ENCODE results near the gene STH. TPM values are rescaled to one million over a fixed set of nuclear protein-coding genes. Genes with fewer than 3 reads are reported as not detected.

Gene STH
- total RNA-seq, 1 experiment from 2014 or later, result not detected

- H3K27me3 ChIP-seq (ENCODE audit: control insufficient read depth, insufficient read depth, low read length), result no peaks in the 10 kb centered on the region
- POLR2A ChIA-PET, result no interaction called here
- no TSS peak for BruUV-seq (replicated peaks)
Observed at GRCh38 chr17:45980855-45981254, 18.2 kb upstream of the STH start.

GRCh38 chr17:45981306-45981705, 17.7 kb upstream of the STH start:
- no peak overlapping the region for H3K27ac ChIP-seq (ENCODE audit: low read length)
- H3K4me1 ChIP-seq (ENCODE audit: control insufficient read depth, insufficient read depth, low read length), result no peaks in the 10 kb centered on the region
- TF ChIP-seq CTCF (IDR thresholded peaks at IDR 0.05), result no peak
- TF ChIP-seq TCF7L2 (IDR thresholded peaks at IDR 0.05; ENCODE audit: low read depth, low read length), result no peak
- TF ChIP-seq POLR2AphosphoS5 (IDR thresholded peaks at IDR 0.05; ENCODE audit: low read depth, low read length), result no peak
- TF ChIP-seq REST (IDR thresholded peaks at IDR 0.05; ENCODE audit: insufficient read depth in 1 of 2, low read depth in 2 of 2, low read length in 1 of 2), result no peak
- TF ChIP-seq SIN3A (IDR thresholded peaks at IDR 0.05; ENCODE audit: borderline replicate concordance, insufficient read depth, low read depth, low read length), result no peak
- BruUV-seq (replicated peaks), result no TSS peak
- in situ Hi-C loops (cut with HindIII; ENCODE audit: low pct_unique_long_range_greater_than_20kb, low sequenced_read_pairs) (no loop called here), intact Hi-C loops (cut with micrococcal nuclease; ENCODE audit: unreplicated experiment) (no loop called here)
- no peaks in the 10 kb centered on the region for H3K9me3 ChIP-seq (ENCODE audit: control insufficient read depth, insufficient read depth, low read depth, low read length)
- H3K27me3 ChIP-seq (ENCODE audit: control insufficient read depth, insufficient read depth, low read length), result no peaks in the 10 kb centered on the region
- H3K4me3 ChIP-seq (ENCODE audit: low read depth in 2 of 2, low read length in 2 of 2), result no peak overlapping the region
- POLR2A ChIA-PET, result no interaction called here
- no peaks in the 10 kb centered on the region for H3K36me3 ChIP-seq (ENCODE audit: control insufficient read depth, insufficient read depth, low read length)
- ATAC-seq (no peak), DNase-seq (ENCODE audit: low read depth, low spot score) (no peak)
- CTCF ChIA-PET, result no interaction called here

More at GRCh38 chr17:45980855-45981254, 18.2 kb upstream of the STH start:
- intact Hi-C loops (cut with micrococcal nuclease; ENCODE audit: unreplicated experiment), result no loop called here
- DNase-seq (ENCODE audit: low read depth, low spot score), result no peak
- CTCF ChIA-PET, result no interaction called here
- TF ChIP-seq SIN3A (IDR thresholded peaks at IDR 0.05; ENCODE audit: borderline replicate concordance, insufficient read depth, low read depth, low read length), result no peak
- in situ Hi-C loops (cut with HindIII; ENCODE audit: low pct_unique_long_range_greater_than_20kb, low sequenced_read_pairs), result no loop called here
- Histone ChIP-seq H3K4me1 (ENCODE audit: control insufficient read depth, insufficient read depth, low read length) (no peaks in the 10 kb centered on the region), H3K27ac (ENCODE audit: low read length) (no peak overlapping the region), H3K4me3 (ENCODE audit: low read depth in 2 of 2, low read length in 2 of 2) (no peak overlapping the region), H3K36me3 (ENCODE audit: control insufficient read depth, insufficient read depth, low read length) (no peaks in the 10 kb centered on the region), H3K9me3 (ENCODE audit: control insufficient read depth, insufficient read depth, low read depth, low read length) (no peaks in the 10 kb centered on the region)
- ATAC-seq, result no peak

GRCh38 chr17:45982791-45983613, 16.0 kb upstream of the STH start:
- in situ Hi-C loops (cut with HindIII; ENCODE audit: low pct_unique_long_range_greater_than_20kb, low sequenced_read_pairs), result no loop called here
- intact Hi-C loops (cut with micrococcal nuclease; ENCODE audit: unreplicated experiment), result no loop called here
- DNase-seq (ENCODE audit: low read depth, low spot score) (no peak), ATAC-seq (no peak)
- no peak overlapping the region for H3K4me3 ChIP-seq (ENCODE audit: low read depth in 2 of 2, low read length in 2 of 2)
- no peaks in the 10 kb centered on the region for H3K36me3 ChIP-seq (ENCODE audit: control insufficient read depth, insufficient read depth, low read length)
- no TSS peak for BruUV-seq (replicated peaks)
- H3K9me3 ChIP-seq (ENCODE audit: control insufficient read depth, insufficient read depth, low read depth, low read length), result no peaks in the 10 kb centered on the region
- no peaks in the 10 kb centered on the region for H3K27me3 ChIP-seq (ENCODE audit: control insufficient read depth, insufficient read depth, low read length)
- POLR2A ChIA-PET, result no interaction called here
- no peak overlapping the region for H3K27ac ChIP-seq (ENCODE audit: low read length)
- TF ChIP-seq POLR2AphosphoS5 (IDR thresholded peaks at IDR 0.05; ENCODE audit: low read depth, low read length), result no peak
- TF ChIP-seq TCF7L2 (IDR thresholded peaks at IDR 0.05; ENCODE audit: low read depth, low read length), result no peak
- TF ChIP-seq CTCF (IDR thresholded peaks at IDR 0.05), result no peak
- no peak for TF ChIP-seq REST (IDR thresholded peaks at IDR 0.05; ENCODE audit: insufficient read depth in 1 of 2, low read depth in 2 of 2, low read length in 1 of 2)
- no peak for TF ChIP-seq SIN3A (IDR thresholded peaks at IDR 0.05; ENCODE audit: borderline replicate concordance, insufficient read depth, low read depth, low read length)
- no peaks in the 10 kb centered on the region for H3K4me1 ChIP-seq (ENCODE audit: control insufficient read depth, insufficient read depth, low read length)
- CTCF ChIA-PET, result no interaction called here
